Esophagus squamous epithelium (tissue), 4 donors: Measurements from ENCODE around the gene NDST1.
"Not testable (repeated sequence)": the region's sequence is repeated elsewhere in the genome, so short reads cannot be mapped to it uniquely, and the experiment has no call there.

Experiments used
- CTCF ChIP-seq, 6 experiments: fragments of 450-650 bp in 4 of 6; fragments of 200-600 bp in 2 of 6; sonication (generic) in 2 of 6; IDR thresholded peaks; one replicate each; pipeline ENCODE4 v1.5.1; 2016 to 2019; ENCODE audit warnings: antibody characterized with exemption in 6 of 6, mild to moderate bottlenecking in 4 of 6, moderate library complexity in 4 of 6
- POLR2A ChIP-seq, 4 donors: fragments of 450-650 bp; IDR thresholded peaks; one replicate each; pipeline ENCODE4 v1.6.1; 2017; ENCODE audit warnings: antibody characterized with exemption in 4 of 4, mild to moderate bottlenecking in 4 of 4, moderate library complexity in 3 of 4

- not testable (repeated sequence) for TF ChIP-seq CTCF, POLR2A (IDR thresholded peaks at IDR 0.05)
Measured at GRCh38 chr5:150518712-150519559, 11.0 kb downstream of the NDST1 start.
